IMR-90 (cell line): ENCODE results near the gene FEZ2. TPM values are rescaled to one million over a fixed set of nuclear protein-coding genes. Genes with fewer than 3 reads are reported as not detected.

Experiments used
- ATAC-seq: fragments of 200-7000 bp; cut with Tn5 transposase; 2 replicates; pipeline ENCODE4 v1.9.1; 2020; ENCODE audit warnings: low read depth, mild to moderate bottlenecking, moderate library complexity
- BruUV-seq: library from RNA; stranded (reverse); fragments of 400-500 nt; replicated peaks from 2 replicates; lab custom pipeline; 2021; lab: Mats Ljungman, UMichigan
- CTCF ChIA-PET: fragments of 300-600 bp; formaldehyde crosslinking; extraction: SDS; loops from one replicate; lab custom pipeline; 2021; ENCODE audit warnings: antibody characterized with exemption; lab: Yijun Ruan, JAX
- POLR2A ChIA-PET: fragments of 300-600 bp; sonication (Branson Sonifier 250); formaldehyde crosslinking; loops from one replicate; lab custom pipeline; 2022; ENCODE audit warnings: antibody characterized with exemption; ENCODE audit not compliant: unreplicated experiment; lab: Charles Lee
- DNase-seq: peaks from one replicate; pipeline ENCODE4 v3.0.0; 2013
- H2AFZ ChIP-seq: replicated peaks from 2 replicates; pipeline ENCODE3; 2013; ENCODE audit warnings: low read length, mild to moderate bottlenecking; ENCODE audit not compliant: poor library complexity
- H2AK5ac ChIP-seq: 2 replicates; pipeline ENCODE4 v1.6.1; 2013; ENCODE audit warnings: low read depth, low read length, inconsistent platforms
- H2AK9ac ChIP-seq: replicated peaks from 2 replicates; pipeline ENCODE3; 2013; ENCODE audit warnings: mild to moderate bottlenecking, low read depth, low read length, moderate library complexity; ENCODE audit not compliant: poor library complexity
- H2BK120ac ChIP-seq: 2 replicates; pipeline ENCODE4 v1.6.1; 2013; ENCODE audit warnings: low read depth, low read length, inconsistent platforms
- H2BK15ac ChIP-seq: 3 replicates; pipeline ENCODE4 v1.6.1; 2013; ENCODE audit warnings: low read depth, low read length, inconsistent platforms
- H2BK20ac ChIP-seq: 2 replicates; pipeline ENCODE4 v1.6.1; 2013; ENCODE audit warnings: low read depth, mild to moderate bottlenecking, inconsistent platforms, low read length, moderate library complexity
- H2BK5ac ChIP-seq: 2 replicates; pipeline ENCODE4 v1.6.1; 2013; ENCODE audit warnings: mild to moderate bottlenecking, low read depth, low read length, inconsistent platforms; ENCODE audit not compliant: poor library complexity, severe bottlenecking
- H3K14ac ChIP-seq: replicated peaks from 2 replicates; pipeline ENCODE4 v1.6.1; 2013; ENCODE audit warnings: low read depth, low read length, inconsistent platforms
- H3K18ac ChIP-seq: 2 replicates; pipeline ENCODE4 v1.6.1; 2013; ENCODE audit warnings: low read depth, low read length, control low read depth
- H3K23ac ChIP-seq: 2 replicates; pipeline ENCODE4 v1.6.1; 2013; ENCODE audit warnings: low read depth, low read length, inconsistent platforms
- H3K27ac ChIP-seq: 2 replicates; pipeline ENCODE4 v1.5.1; 2013; ENCODE audit warnings: mild to moderate bottlenecking, control low read depth, low read length; ENCODE audit not compliant: insufficient read depth
- H3K27me3 ChIP-seq: 2 replicates; pipeline ENCODE4 v1.6.1; 2013; ENCODE audit warnings: low read length; ENCODE audit not compliant: control insufficient read depth, insufficient read depth
- H3K36me3 ChIP-seq: 2 replicates; pipeline ENCODE4 v1.6.1; 2013; ENCODE audit warnings: low read length, mixed read lengths; ENCODE audit not compliant: control insufficient read depth, insufficient read depth
- H3K4ac ChIP-seq: 2 replicates; pipeline ENCODE4 v1.6.1; 2013; ENCODE audit warnings: low read depth, low read length, inconsistent platforms
- H3K4me1 ChIP-seq: 2 replicates; pipeline ENCODE4 v1.6.1; 2013; ENCODE audit warnings: low read length, mixed read lengths; ENCODE audit not compliant: control insufficient read depth, insufficient read depth
- H3K4me2 ChIP-seq: 2 replicates; pipeline ENCODE4 v1.6.1; 2013; ENCODE audit warnings: low read depth, mild to moderate bottlenecking, control low read depth, low read length, moderate library complexity
- H3K4me3 ChIP-seq: 2 replicates; pipeline ENCODE4 v1.5.1; 2013; ENCODE audit warnings: low read depth, mild to moderate bottlenecking, control low read depth, low read length, moderate library complexity; ENCODE audit not compliant: insufficient read depth
- H3K56ac ChIP-seq: 2 replicates; pipeline ENCODE4 v1.6.1; 2013; ENCODE audit warnings: low read length, inconsistent platforms; ENCODE audit not compliant: insufficient read depth; ENCODE audit errors: extremely low read depth
- H3K79me1 ChIP-seq, 2 experiments: 2 replicates each; pipeline ENCODE4 v1.6.1; 2013; ENCODE audit warnings: low read length in 2 of 2, inconsistent platforms in 1 of 2, low read depth in 1 of 2
- H3K9ac ChIP-seq: 2 replicates; pipeline ENCODE4 v1.6.1; 2013; ENCODE audit warnings: low read depth, low read length, control low read depth
- H3K9me1 ChIP-seq: 2 replicates; pipeline ENCODE4 v1.6.1; 2013; ENCODE audit warnings: low read length, inconsistent platforms; ENCODE audit not compliant: insufficient read depth
- H3K9me3 ChIP-seq: 2 replicates; pipeline ENCODE4 v1.6.1; 2013; ENCODE audit warnings: low read length; ENCODE audit not compliant: control insufficient read depth, insufficient read depth
- H4K20me1 ChIP-seq: 2 replicates; pipeline ENCODE4 v1.6.1; 2013; ENCODE audit warnings: low read length, inconsistent platforms; ENCODE audit not compliant: insufficient read depth
- H4K5ac ChIP-seq: 2 replicates; pipeline ENCODE4 v1.6.1; 2013; ENCODE audit warnings: mild to moderate bottlenecking, low read depth, low read length, control low read depth
- H4K8ac ChIP-seq, 2 experiments: 2 replicates each; pipeline ENCODE4 v1.6.1; 2013; ENCODE audit warnings: low read depth in 2 of 2, low read length in 2 of 2, control low read depth in 1 of 2, inconsistent platforms in 1 of 2
- H4K91ac ChIP-seq: 2 replicates; pipeline ENCODE4 v1.6.1; 2013; ENCODE audit warnings: low read depth, low read length, inconsistent platforms; ENCODE audit not compliant: insufficient read depth
- BHLHE40 ChIP-seq: fragments of 150-350 bp; IDR thresholded peaks from 2 replicates; pipeline ENCODE4 v1.6.1; 2016; ENCODE audit warnings: mild to moderate bottlenecking, low read depth, low read length
- MXI1 ChIP-seq: IDR thresholded peaks from 2 replicates; pipeline ENCODE4 v1.6.1; 2012; ENCODE audit warnings: low read depth, mild to moderate bottlenecking, low read length, moderate library complexity, borderline replicate concordance
- SMC3 ChIP-seq: fragments of 150-350 bp; IDR thresholded peaks from 2 replicates; pipeline ENCODE4 v1.6.1; 2016; ENCODE audit warnings: low read depth, mild to moderate bottlenecking, antibody characterized with exemption, low read length, moderate library complexity
- whole genome bisulfite sequencing, 2 experiments: methylation state at CpG; one replicate each; pipeline versions ENCODE4 v1.1.5 to v1.1.7; 2013; ENCODE audit warnings: missing lambda C conversion rate in 2 of 2; ENCODE audit not compliant: insufficient read length in 1 of 2; ENCODE audit errors: extremely low coverage in 2 of 2; 5-methylcytosine and 5-hydroxymethylcytosine counted together
- dilution Hi-C: fragments of 300-500 bp; cut with HindIII; formaldehyde crosslinking; loops from one replicate; pipeline ENCODE4 v1.14.3; 2018; ENCODE audit warnings: low sequenced_read_pairs; ENCODE audit not compliant: unreplicated experiment
- in situ Hi-C: fragments of 300-500 bp; cut with MboI; formaldehyde crosslinking; loops from 3 replicates; pipeline ENCODE4 v1.14.3; 2019; ENCODE audit warnings: low sequenced_read_pairs, inconsistent platforms, mixed read lengths
- intact Hi-C: fragments of 100-400 bp; cut with micrococcal nuclease; formaldehyde crosslinking; loops from 2 replicates; pipeline ENCODE4 v1.10.0; 2022
- polyA plus RNA-seq, 3 experiments: library from polyadenylated mRNA; depleted of rRNA; stranded (reverse); fragments of >200 nt; gene quantifications; 2 replicates each; pipeline ENCODE4 v1.2.3, GENCODE V29; 2012; ENCODE audit warnings: low replicate concordance in 1 of 3
- total RNA-seq: library from RNA; depleted of rRNA; stranded (reverse); fragments of >200 nt; gene quantifications from 2 replicates; pipeline ENCODE4 v1.2.3, GENCODE V29; 2012
- TF ChIP-seq, protein P1 (sequence below): fragments of 150-350 bp; IDR thresholded peaks from 2 replicates; pipeline ENCODE4 v1.6.1; 2016; ENCODE audit warnings: low read depth, mild to moderate bottlenecking, low read length, moderate library complexity, borderline replicate concordance

FEZ2 gene
- total and polyA plus RNA-seq, 2 of the 4 experiments (the other 2 are of a cell fraction), result 19.4 to 31.6 TPM

- H3K14ac ChIP-seq, result no peak overlapping the region
- no peak overlapping the region for H2AFZ ChIP-seq
- H4K5ac ChIP-seq, result no peak overlapping the region
- no peak overlapping the region for H4K91ac ChIP-seq
- H3K18ac ChIP-seq, result peak overlapping the region; percentile 27; the same call in 1 of the 2 replicates
- peaks cover 14% of the 10 kb centered on the region for H3K9me1 ChIP-seq
- ATAC-seq (no peak), DNase-seq (no peak)
- ChIA-PET POLR2A (no interaction called here), CTCF (interaction anchor here (0.8 to 1.3 kb wide), 2 partner anchors 32 to 37 kb away, joined by 3 to 4 read pairs; no protein-coding TSS in a partner anchor)
- H2AK9ac ChIP-seq, result no peak overlapping the region
- H3K9ac ChIP-seq, result no peak overlapping the region
- H3K23ac ChIP-seq, result no peak overlapping the region
- intact Hi-C loops (no loop called here), dilution Hi-C loops (no loop called here), in situ Hi-C loops (no loop called here)
- peaks cover 9% of the 10 kb centered on the region for H3K4me1 ChIP-seq
- no peak overlapping the region for H2BK20ac ChIP-seq
- H2BK120ac ChIP-seq, result no peak overlapping the region
- no peaks in the 10 kb centered on the region for H3K27me3 ChIP-seq
- H3K4me3 ChIP-seq, result no peak overlapping the region
- H2BK15ac ChIP-seq, result no peak overlapping the region
- no peaks in the 10 kb centered on the region for H3K9me3 ChIP-seq
- no TSS peak for BruUV-seq
- H3K56ac ChIP-seq, result no peak overlapping the region
- H4K20me1 ChIP-seq, result peaks cover 3% of the 10 kb centered on the region; the same call in 1 of the 2 replicates
- H2AK5ac ChIP-seq, result no peak overlapping the region
- no peak overlapping the region for H4K8ac ChIP-seq
- TF ChIP-seq, protein P1, sequence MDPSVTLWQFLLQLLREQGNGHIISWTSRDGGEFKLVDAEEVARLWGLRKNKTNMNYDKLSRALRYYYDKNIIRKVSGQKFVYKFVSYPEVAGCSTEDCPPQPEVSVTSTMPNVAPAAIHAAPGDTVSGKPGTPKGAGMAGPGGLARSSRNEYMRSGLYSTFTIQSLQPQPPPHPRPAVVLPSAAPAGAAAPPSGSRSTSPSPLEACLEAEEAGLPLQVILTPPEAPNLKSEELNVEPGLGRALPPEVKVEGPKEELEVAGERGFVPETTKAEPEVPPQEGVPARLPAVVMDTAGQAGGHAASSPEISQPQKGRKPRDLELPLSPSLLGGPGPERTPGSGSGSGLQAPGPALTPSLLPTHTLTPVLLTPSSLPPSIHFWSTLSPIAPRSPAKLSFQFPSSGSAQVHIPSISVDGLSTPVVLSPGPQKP, result no peak
- no peak for TF ChIP-seq MXI1
- TF ChIP-seq BHLHE40, result no peak
- TF ChIP-seq SMC3, result no peak
- no peak overlapping the region for H2BK5ac ChIP-seq
- peaks cover 20% of the 10 kb centered on the region for H3K36me3 ChIP-seq
- H3K4ac ChIP-seq, result no peak overlapping the region
- WGBS, 2 experiments, result 100% methylated on average over 2 of the region's 6 CpGs; no CpG with 5 or more reads in 1 of the 2 experiments
- peaks cover 45 to 82% of the 10 kb centered on the region in 2 experiments for H3K79me1 ChIP-seq
- no peak overlapping the region for H3K4me2 ChIP-seq
- no peak overlapping the region for H3K27ac ChIP-seq
These were observed 11.3 kb downstream of the FEZ2 start for GRCh38 chr2:36586672-36587071.
